Mesothelial cell of epicardium (in vitro differentiated cells): ENCODE results near the gene MAGEF1. TPM values are rescaled to one million over a fixed set of nuclear protein-coding genes. Genes with fewer than 3 reads are reported as not detected.

Experiments used
- DNase-seq, 2 experiments: peaks; one replicate each; pipeline ENCODE4 v3.0.0; 2021; ENCODE audit warnings: low spot score in 2 of 2; ENCODE audit not compliant: unreplicated experiment in 2 of 2
- H3K27ac Mint-ChIP-seq: 2 replicates; pipeline ENCODE4 v1.8.0; 2021; ENCODE audit warnings: mixed read lengths
- H3K27me3 Mint-ChIP-seq: 2 replicates; pipeline ENCODE4 v1.8.0; 2021; ENCODE audit warnings: low read depth, mixed read lengths
- H3K36me3 Mint-ChIP-seq: 2 replicates; pipeline ENCODE4 v1.8.0; 2021; ENCODE audit warnings: mixed read lengths
- H3K4me1 Mint-ChIP-seq: 2 replicates; pipeline ENCODE4 v1.8.0; 2021; ENCODE audit warnings: mixed read lengths
- H3K4me3 Mint-ChIP-seq: 2 replicates; pipeline ENCODE4 v1.8.0; 2021; ENCODE audit warnings: mild to moderate bottlenecking, moderate library complexity, mixed read lengths
- H3K9me3 Mint-ChIP-seq: 2 replicates; pipeline ENCODE4 v1.8.0; 2021; ENCODE audit warnings: mixed read lengths
- total RNA-seq: library from RNA; stranded (reverse); gene quantifications from 3 replicates; pipeline ENCODE4 v1.2.1, GENCODE V29; 2021
- TF ChIP-seq, protein P1 (sequence below): fragments of 200-600 bp; sonication (generic); IDR thresholded peaks from one replicate; pipeline ENCODE4 v1.5.0; 2021; ENCODE audit warnings: antibody characterized with exemption; ENCODE audit not compliant: unreplicated experiment

Gene MAGEF1
- total RNA-seq, 1 donor from 2014 or later = 68.4 TPM

- no peak overlapping the region for H3K27ac Mint-ChIP-seq
- no peaks in the 10 kb centered on the region for H3K27me3 Mint-ChIP-seq
- no peak overlapping the region for H3K4me3 Mint-ChIP-seq
- H3K36me3 Mint-ChIP-seq = no peaks in the 10 kb centered on the region
- peaks cover 43% of the 10 kb centered on the region for H3K4me1 Mint-ChIP-seq
- TF ChIP-seq, protein P1, sequence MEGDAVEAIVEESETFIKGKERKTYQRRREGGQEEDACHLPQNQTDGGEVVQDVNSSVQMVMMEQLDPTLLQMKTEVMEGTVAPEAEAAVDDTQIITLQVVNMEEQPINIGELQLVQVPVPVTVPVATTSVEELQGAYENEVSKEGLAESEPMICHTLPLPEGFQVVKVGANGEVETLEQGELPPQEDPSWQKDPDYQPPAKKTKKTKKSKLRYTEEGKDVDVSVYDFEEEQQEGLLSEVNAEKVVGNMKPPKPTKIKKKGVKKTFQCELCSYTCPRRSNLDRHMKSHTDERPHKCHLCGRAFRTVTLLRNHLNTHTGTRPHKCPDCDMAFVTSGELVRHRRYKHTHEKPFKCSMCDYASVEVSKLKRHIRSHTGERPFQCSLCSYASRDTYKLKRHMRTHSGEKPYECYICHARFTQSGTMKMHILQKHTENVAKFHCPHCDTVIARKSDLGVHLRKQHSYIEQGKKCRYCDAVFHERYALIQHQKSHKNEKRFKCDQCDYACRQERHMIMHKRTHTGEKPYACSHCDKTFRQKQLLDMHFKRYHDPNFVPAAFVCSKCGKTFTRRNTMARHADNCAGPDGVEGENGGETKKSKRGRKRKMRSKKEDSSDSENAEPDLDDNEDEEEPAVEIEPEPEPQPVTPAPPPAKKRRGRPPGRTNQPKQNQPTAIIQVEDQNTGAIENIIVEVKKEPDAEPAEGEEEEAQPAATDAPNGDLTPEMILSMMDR = no peak
- H3K9me3 Mint-ChIP-seq = no peaks in the 10 kb centered on the region
- DNase-seq = no peak
Measured at GRCh38 chr3:184743248-184743647, 31.4 kb upstream of the MAGEF1 start.

DNA sequence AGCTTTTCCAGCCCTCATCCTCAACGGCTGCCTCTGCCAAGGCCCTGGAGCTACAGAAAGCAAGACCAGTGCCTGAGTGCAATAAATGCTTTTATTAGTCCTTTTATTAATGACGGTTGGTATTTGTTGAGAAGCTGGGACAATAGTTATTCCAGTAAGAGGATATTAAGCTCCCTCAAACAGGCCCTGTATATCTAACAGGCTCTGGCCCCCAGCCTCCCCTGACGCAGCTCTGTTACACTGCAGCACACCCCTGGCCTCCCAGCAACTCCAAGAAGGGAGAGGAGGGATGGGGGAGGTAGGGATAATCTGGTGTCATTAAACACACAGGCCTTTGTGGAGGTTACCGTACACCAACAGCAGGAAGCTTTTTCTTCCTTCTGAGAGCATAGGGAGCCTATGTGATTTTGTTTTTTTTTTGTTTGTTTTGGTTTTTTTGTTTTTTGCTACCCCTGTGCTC lies 30.8 kb upstream of the MAGEF1 start:
- Mint-ChIP-seq H3K27ac (peak overlapping the region; percentile 51), H3K4me3 (no peak overlapping the region)
- DNase-seq = no peak

DNA sequence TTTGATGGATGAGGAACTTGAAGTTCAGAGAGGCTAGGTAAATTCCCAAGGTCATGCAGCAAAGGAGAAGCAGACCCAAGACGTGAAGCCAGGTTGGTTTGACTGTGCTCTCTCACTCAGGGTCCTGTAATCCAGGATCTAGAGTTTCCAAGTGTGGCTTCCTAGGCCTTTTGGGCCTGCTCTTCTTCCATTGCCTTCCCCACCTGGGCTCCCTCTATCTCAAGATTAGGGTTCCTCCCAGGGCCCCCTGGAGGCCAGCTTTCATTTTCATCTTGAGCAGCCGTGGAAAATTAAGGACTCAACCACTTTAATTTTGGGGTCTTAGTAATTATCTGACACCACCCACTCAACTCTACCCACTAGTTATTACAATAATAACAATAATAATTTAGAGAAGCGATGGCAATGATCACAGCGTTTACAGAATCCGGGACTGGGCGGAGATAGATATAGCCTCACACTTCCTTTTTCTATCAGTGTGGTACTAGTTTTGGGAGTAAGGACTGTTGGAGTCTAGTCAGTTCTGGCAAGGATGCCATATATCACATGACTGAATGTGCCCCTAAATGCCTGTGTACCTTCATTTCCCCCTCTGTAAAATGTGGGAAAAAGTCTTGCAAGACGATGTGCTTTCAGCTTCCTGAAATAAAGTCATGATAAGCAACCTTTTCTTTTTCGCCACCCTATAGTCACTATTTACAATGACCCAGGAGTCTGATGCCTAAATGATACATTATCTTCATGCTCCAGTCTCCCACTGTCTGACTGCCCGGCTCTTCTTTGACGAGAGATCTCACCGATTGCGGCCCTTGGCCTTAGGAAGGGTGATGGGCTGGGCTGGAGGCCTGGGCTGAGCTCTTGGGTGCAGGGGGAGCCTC lies 30.2 kb upstream of the MAGEF1 start:
- Mint-ChIP-seq H3K4me1 (peaks cover 51% of the 10 kb centered on the region), H3K4me3 (no peak overlapping the region), H3K27ac (peak overlapping the region; percentile 54), H3K27me3 (no peaks in the 10 kb centered on the region), H3K9me3 (no peaks in the 10 kb centered on the region), H3K36me3 (no peaks in the 10 kb centered on the region)
- TF ChIP-seq, protein P1 = peak; percentile 19
- DNase-seq = no peak

More for the DNA sequence above, 30.8 kb upstream of the MAGEF1 start:
- no peaks in the 10 kb centered on the region for H3K36me3 Mint-ChIP-seq
- TF ChIP-seq, protein P1 = no peak
- H3K9me3 Mint-ChIP-seq = no peaks in the 10 kb centered on the region
- no peaks in the 10 kb centered on the region for H3K27me3 Mint-ChIP-seq
- peaks cover 45% of the 10 kb centered on the region for H3K4me1 Mint-ChIP-seq

DNA sequence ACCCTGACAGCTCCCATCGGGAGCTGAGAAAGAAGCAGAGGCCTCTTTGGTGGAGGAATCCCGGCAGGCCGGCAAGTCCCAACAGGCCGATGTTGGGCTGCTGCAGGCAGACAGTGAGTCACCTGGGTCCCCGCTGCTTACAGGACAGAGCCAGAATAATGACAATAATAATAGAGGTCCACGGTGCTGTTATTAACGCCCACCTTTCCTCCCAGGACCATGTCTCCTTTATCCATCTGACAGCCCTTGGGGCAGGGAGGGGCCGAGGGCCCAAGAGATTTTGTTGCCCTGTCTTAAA lies 29.3 kb upstream of the MAGEF1 start:
- H3K27ac Mint-ChIP-seq = peak overlapping the region; percentile 79
- no peaks in the 10 kb centered on the region for H3K27me3 Mint-ChIP-seq
- no peaks in the 10 kb centered on the region for H3K9me3 Mint-ChIP-seq
- H3K4me3 Mint-ChIP-seq = no peak overlapping the region
- H3K4me1 Mint-ChIP-seq = peaks cover 51% of the 10 kb centered on the region
- no peaks in the 10 kb centered on the region for H3K36me3 Mint-ChIP-seq
- no peak for DNase-seq
- TF ChIP-seq, protein P1 = no peak

GRCh38 chr3:184740509-184741258 lies 28.8 kb upstream of the MAGEF1 start:
- DNase-seq = peak in 1 of 2 experiments; percentile 35
- H3K4me3 Mint-ChIP-seq = no peak overlapping the region
- no peaks in the 10 kb centered on the region for H3K9me3 Mint-ChIP-seq
- H3K27me3 Mint-ChIP-seq = no peaks in the 10 kb centered on the region
- peak overlapping the region; percentile 79 for H3K27ac Mint-ChIP-seq
- peaks cover 51% of the 10 kb centered on the region for H3K4me1 Mint-ChIP-seq
- H3K36me3 Mint-ChIP-seq = no peaks in the 10 kb centered on the region
- TF ChIP-seq, protein P1 = no peak
